ENCODE results near the gene SLC6A1. TPM values are rescaled to one million over a fixed set of nuclear protein-coding genes. Genes with fewer than 3 reads are reported as not detected.

Gene SLC6A1
- total and polyA plus RNA-seq, 2 of the 8 experiments (the other 6 are each of a cell fraction or from before 2014, with no cell fraction given): 0.30 to 0.63 TPM

DNA sequence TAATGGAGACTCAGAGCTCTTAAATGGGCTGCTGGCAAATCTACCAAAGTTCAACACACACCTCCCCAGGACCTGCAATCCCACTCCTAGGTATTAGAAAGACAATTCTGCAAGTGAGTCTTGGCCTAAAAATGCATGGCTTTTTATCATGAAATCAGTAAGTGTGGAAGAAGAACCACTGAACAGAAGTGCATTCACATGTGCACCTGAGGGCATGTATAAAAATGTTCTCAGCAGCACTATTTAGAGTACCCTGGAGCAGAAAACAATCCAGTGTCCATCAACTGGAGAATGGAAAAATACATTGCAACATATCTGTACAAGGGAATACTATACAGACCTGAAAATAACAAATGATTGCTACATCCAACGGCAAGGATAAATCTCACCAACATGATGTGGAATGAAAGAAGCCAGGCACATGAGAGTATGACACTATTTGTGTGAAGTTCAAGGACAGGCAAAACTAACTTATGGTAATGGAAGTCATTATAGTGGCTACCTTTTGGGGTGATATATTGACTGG lies 8.1 kb upstream of the SLC6A1 start (continued):
- no peak for TF ChIP-seq EP300 (IDR thresholded peaks at IDR 0.05; ENCODE audit: borderline replicate concordance in 1 of 2, low read depth in 2 of 2, low read length in 2 of 2)

Data from H1 (cell line).